HG03558 (cell line): ENCODE data around the gene COL6A5.
"Not testable (repeated sequence)": the region's sequence is repeated elsewhere in the genome, so short reads cannot be mapped to it uniquely, and the experiment has no call there.

Experiments used
- ATAC-seq: cut with Tn5 transposase; IDR thresholded peaks from one replicate; pipeline ENCODE4 v1.9.1; 2021; ENCODE audit warnings: moderate number of reproducible peaks; ENCODE audit not compliant: unreplicated experiment; ENCODE audit errors: extremely low read depth

COL6A5 gene

DNA sequence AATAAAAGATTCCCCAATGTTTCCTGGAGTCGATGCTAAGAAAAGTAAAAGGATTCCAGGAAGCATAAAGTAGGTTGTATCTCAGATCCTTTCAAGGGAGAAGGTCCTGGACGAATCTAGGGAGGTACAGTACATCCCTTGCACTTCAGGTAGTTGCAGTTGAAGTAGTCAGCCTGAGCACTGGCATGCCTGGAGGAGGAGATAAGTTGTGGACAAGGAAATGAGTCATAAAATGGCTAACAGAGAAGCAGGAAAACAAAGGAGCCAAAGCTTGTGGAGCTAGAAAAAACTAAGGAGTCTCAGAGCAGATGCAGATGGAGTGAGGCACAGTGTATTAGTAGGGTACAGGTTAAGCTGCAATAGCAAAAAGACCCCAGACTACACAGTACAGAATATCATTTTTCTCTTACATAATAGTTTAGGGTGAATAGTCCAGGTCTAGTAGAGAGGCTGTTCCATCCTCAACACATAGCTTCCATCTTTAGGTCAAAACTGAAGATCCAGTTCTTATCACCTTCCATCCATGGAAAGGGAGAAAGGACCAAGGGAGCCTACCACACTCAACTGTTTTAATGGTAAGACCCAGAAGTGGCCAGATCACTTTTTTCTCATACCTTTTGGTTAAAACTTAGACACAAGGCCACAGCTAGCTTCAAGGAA, 41.3 kb downstream of the COL6A5 start:
- no peak for ATAC-seq

GRCh38 chr3:130389743-130390478, 44.4 kb downstream of the COL6A5 start:
- no peak for ATAC-seq

- no peak for ATAC-seq
Measured at GRCh38 chr3:130392266-130392665, 46.8 kb downstream of the COL6A5 start.

DNA sequence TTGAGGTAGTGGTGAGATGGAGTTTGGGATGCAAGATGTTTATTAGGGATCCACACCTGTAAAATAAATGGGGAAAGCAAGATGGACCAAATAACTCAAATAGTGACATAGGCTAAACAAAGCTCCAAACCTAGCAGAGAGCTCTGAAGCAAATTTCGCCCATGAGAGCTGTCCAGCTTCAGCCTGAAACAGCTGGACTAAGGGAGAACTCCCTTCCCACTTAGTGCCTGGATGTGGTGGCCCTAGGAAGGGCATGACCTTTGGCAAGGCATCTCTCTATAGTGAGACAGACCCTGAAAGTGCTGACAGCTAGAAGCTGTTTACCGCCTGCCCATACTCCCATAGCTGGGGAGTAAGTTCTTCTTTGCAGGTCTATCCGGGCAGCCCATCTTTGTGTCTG, 48.1 kb downstream of the COL6A5 start:
- ATAC-seq: no peak

GRCh38 chr3:130395331-130395730, 49.9 kb downstream of the COL6A5 start:
- ATAC-seq: no peak

DNA sequence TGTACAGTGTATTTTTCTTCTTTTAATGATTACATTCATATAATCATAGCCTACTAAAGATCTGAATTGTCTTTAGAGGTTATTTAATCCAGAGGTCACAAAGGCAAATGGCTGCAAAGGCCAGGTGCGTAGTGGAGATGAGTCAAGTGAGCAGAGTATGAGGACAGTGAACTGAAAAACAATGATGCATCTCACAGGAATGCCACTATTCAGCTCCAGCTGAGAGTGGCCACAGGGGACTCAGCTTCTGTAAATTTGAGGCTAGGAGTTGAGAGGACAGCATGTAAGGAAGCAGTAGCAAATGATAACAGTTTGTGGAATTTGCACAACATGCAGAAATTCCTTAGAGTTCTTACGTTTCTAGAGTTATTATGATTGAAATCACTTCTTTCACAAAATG, 50.4 kb downstream of the COL6A5 start:
- ATAC-seq: no peak

DNA sequence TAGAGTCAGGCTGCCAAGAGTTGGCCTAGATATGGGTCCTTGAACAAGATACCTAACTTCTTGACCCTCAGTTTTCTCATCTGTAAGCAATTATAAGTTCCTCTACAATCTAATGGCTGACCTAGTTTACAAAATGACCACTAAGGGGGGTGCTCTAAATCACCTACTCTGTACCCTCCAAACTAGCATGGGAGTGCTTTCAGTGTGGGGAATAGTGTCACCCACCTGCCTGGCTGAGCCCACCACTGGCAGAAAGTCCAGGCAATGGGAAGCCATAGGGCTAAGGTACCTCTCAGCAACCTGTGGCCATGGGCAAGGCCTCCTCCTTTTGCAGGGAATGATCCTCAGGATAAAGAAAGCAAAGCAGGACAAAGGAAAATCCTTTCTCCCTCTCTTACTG, 58.9 kb downstream of the COL6A5 start:
- ATAC-seq: no peak

DNA sequence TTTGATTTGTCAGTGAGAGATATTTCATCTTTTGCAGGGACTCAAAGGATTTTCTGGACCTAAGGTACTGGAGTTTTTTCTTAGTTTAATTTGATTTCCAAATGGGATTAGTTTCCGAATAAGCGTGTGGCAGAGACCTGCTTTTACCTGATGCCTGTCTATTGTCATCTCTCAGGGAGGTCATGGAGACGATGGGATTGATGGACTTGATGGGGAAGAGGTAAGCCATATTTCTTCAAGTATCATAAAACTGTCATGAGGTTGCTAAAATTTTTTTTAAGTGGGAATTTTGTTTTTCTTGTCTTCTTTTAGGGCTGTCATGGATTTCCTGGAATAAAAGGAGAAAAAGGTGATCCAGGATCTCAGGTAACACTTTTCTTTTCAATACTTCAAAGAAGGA, 60.5 kb downstream of the COL6A5 start:
- ATAC-seq: no peak

GRCh38 chr3:130408253-130408652, 62.8 kb downstream of the COL6A5 start:
- ATAC-seq: not testable (repeated sequence)

DNA sequence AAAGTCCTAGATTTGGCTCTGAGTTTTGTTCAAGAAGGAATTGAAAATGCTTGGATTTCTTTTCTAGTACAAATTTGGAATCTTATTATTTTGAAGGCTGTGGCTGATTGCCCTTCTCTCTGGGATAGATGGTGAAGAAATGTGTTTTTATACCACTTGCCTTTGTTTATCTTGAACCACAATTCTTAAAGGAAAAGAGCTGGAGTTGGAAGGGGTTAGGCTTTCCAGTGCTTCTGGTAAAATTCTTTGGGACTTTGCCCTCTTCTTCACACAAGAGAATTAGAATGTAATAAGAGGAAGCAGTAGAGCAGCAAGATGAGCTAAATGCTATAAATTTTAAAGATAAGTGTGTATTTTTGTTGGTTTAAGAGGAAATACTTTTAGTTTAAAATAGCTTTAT, 65.8 kb downstream of the COL6A5 start:
- no peak for ATAC-seq

DNA sequence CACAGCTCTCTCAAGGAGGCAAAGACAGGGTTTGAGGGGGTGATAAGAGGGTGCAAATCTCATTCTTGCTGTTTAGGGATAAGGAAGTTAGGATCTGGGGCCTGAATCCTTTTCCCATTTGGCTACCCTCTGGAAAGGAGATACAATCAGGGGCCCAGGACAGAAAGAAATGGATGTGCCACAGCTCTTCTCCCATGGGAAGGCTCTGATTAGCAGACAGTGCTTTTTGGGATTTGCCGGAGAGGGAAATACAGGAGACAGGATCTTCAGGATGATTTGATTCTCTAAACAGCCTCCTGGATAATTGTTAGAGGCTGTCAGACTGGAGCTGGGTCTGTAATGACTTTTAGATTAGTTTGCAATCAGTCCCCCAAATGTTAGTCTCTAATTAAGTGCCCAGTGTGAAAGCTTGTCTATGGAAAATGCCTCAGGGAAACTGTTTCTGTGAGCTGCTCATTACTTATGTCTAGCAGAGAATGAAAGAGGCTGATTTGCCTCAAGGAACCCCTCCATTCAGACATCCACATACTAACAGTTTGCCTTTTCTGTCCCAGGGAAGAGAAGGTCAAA, 67.6 kb downstream of the COL6A5 start:
- ATAC-seq: no peak

- ATAC-seq: no peak
Measured at GRCh38 chr3:130414457-130414856, 69.0 kb downstream of the COL6A5 start.

GRCh38 chr3:130420466-130420865, 75.0 kb downstream of the COL6A5 start:
- no peak for ATAC-seq

GRCh38 chr3:130423064-130423463, 77.6 kb downstream of the COL6A5 start:
- ATAC-seq: no peak

- no peak for ATAC-seq
Measured at GRCh38 chr3:130424837-130425236, 79.4 kb downstream of the COL6A5 start.

GRCh38 chr3:130425484-130425883, 80.0 kb downstream of the COL6A5 start:
- no peak for ATAC-seq

- no peak for ATAC-seq
Measured at GRCh38 chr3:130426206-130426605, 80.7 kb downstream of the COL6A5 start.

DNA sequence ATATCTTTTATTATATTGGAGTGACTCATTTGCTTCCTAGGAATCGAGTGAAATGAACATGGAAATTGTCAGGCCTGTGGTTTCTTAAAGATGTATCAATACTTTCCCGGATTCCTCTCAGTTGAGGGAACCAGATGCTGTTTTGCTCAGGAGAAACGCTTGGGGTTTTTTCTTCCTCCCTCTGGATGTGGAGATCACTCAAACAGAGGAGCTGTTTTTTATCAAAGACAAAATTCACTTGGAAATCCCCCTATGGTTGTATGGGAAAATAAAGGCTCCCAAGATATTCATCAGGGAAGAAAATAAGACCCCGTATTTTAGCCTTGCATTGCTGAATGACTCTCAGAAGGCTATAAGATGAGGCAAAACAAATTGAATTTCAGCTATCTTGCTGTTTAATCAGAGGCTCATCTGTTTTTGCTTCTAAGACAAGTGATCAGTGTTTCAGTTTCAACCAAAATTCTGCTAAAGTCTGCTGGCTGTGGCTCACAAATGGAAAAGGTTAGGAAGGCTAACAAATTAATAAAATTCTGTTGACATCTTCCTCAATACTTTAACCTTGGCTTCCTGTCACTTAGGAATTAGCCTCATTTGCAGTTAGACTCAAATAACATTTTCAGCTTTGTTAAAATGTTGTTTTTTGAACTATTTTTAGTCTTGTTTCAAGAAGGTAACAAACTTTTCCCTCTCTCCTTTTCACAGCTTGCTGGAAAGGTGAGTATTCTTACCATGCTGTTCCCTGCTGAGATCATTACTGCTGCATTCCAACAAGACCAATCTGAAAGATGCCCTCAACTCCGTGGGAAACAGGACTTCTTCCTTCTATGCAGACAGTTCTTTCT, 83.6 kb downstream of the COL6A5 start:
- ATAC-seq: no peak

- no peak for ATAC-seq
Measured at GRCh38 chr3:130429713-130430023, 84.2 kb downstream of the COL6A5 start.

- ATAC-seq: no peak
Measured at GRCh38 chr3:130430266-130430665, 84.8 kb downstream of the COL6A5 start.

DNA sequence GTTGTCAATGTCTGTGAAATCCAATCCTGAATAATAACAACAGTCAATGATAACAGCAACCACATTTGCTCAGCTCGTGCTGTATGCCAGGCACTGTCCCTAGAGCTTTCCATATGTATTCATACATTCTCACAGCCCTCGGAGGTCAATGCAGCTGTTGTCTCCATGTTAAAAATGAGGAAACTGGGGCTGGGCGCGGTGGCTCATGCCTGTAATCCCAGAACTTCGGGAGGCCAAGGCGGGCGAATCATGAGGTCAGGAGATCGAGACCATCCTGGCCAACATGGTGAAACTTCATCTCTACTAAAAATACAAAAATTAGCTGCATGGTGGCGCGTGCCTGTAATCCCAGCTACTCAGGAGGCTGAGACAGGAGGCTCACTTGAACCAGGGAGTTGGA, 86.6 kb downstream of the COL6A5 start:
- ATAC-seq: not testable (repeated sequence)
